RWPE1 (cell line): ENCODE measurements around the gene PGGT1B.

ENCODE experiments used
- CTCF ChIA-PET: fragments of 350-600 bp; sonication (Branson Sonifier 250); formaldehyde crosslinking; extraction: SDS; loops from one replicate; lab custom pipeline; 2021; lab: Yijun Ruan, JAX
- POLR2A ChIA-PET: fragments of 400-600 bp; formaldehyde crosslinking; extraction: SDS; loops from one replicate; lab custom pipeline; 2020; ENCODE audit warnings: antibody characterized with exemption; ENCODE audit not compliant: low non-redundant PET; lab: Yijun Ruan, JAX
- DNase-seq: peaks from one replicate; pipeline ENCODE4 v3.0.0; 2012; ENCODE audit warnings: low spot score
- H3K27ac ChIP-seq: fragments of 450-650 bp; 2 replicates; pipeline ENCODE4 v1.5.1; 2017
- TF ChIP-seq, protein P1 (sequence below): fragments of 450-650 bp; conservative IDR thresholded peaks from 2 replicates; pipeline ENCODE4 v1.5.1; 2017; ENCODE audit warnings: low read depth, mild to moderate bottlenecking

The PGGT1B gene

DNA sequence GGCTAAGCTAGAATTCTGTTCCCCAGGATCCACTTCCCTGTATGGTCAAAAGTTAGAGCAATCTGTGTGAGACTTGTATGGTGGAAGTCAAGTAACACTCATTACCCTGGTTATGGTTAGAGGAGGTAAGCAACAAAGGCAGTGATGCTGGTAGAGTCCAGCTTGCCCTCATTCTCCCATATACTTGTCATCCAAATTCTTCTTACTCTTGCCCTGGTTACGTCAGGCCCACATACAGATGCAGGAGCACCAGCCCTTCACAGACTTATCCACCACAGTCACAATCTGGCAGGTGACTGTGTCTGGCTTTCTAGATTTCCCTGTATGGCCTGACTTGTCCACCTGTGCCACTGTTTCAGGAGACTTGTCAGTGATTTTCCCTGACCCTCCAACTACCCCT lies 35.4 kb downstream of the PGGT1B start:
- TF ChIP-seq, protein P1, sequence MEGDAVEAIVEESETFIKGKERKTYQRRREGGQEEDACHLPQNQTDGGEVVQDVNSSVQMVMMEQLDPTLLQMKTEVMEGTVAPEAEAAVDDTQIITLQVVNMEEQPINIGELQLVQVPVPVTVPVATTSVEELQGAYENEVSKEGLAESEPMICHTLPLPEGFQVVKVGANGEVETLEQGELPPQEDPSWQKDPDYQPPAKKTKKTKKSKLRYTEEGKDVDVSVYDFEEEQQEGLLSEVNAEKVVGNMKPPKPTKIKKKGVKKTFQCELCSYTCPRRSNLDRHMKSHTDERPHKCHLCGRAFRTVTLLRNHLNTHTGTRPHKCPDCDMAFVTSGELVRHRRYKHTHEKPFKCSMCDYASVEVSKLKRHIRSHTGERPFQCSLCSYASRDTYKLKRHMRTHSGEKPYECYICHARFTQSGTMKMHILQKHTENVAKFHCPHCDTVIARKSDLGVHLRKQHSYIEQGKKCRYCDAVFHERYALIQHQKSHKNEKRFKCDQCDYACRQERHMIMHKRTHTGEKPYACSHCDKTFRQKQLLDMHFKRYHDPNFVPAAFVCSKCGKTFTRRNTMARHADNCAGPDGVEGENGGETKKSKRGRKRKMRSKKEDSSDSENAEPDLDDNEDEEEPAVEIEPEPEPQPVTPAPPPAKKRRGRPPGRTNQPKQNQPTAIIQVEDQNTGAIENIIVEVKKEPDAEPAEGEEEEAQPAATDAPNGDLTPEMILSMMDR: no peak
- CTCF ChIA-PET: no interaction called here
- POLR2A ChIA-PET: interaction anchor here (0.6 kb wide), 1 partner anchor 261 kb away, joined by 3 read pairs; no protein-coding TSS in a partner anchor
- DNase-seq: no peak
- no peak overlapping the region for H3K27ac ChIP-seq

DNA sequence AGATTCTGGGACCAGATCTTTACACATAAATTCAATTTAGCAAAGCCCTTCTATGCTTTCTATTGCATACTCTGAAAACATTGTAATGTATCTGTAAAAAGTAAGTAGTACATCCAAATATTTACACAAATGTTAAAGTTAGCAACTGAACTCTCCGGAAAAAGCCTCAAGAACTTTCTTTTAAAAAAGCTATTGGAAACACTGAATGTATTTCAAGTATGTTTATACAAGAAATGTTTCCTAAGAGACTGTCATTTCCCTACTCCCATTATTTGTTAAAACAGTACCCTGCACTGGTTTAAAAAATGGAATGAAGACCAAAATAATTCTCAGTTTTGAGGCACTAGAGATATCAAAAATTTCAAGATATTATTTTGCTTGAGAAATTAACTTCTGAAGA lies 48.1 kb downstream of the PGGT1B start:
- TF ChIP-seq, protein P1: no peak
- ChIA-PET POLR2A (no interaction called here), CTCF (interaction anchor here (0.7 kb wide), 1 partner anchor 1729 kb away, joined by 3 read pairs; no protein-coding TSS in a partner anchor)
- DNase-seq: no peak
- no peak overlapping the region for H3K27ac ChIP-seq

DNA sequence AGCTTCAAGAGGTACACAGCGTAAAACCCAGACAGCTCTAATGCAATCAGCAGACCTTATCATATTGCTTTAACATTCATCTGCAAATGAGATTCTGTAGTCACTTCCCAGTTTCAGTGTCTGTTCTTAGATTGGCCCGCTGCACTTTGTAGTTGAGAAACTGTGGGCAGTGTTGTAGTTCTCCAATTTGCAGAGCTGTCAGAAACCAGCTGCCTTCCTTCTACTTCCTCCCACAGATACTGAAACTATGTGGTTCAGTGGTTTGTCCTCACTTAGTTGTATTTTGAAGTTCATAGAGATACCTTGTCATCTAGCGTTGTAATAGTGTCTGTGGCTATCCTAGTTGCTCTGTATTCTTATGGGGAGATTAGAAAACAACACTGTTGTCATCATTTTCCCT lies 53.4 kb downstream of the PGGT1B start:
- H3K27ac ChIP-seq: no peak overlapping the region
- TF ChIP-seq, protein P1: no peak
- ChIA-PET CTCF (no interaction called here), POLR2A (no interaction called here)
- DNase-seq: no peak

DNA sequence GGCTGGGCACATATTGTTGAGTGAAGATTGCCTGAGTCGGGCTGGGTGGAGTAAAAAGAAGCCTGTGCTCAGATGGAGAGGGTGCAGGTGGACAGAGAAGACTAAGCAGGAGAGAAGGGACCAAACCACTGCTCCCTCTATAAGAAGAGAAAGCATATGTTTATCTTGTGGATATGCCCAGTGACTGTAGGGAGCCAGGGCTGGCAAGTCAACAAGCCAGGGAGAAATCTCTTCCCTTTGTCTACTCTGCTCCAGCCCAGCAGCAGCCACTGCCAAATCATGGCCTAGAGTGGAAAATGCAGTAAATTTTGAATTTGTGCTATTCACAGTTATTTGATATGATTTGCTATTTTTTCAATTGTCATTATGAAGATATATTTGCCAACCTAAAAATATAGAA lies 59.7 kb downstream of the PGGT1B start:
- no peak for DNase-seq
- ChIA-PET CTCF (no interaction called here), POLR2A (no interaction called here)
- no peak overlapping the region for H3K27ac ChIP-seq
- TF ChIP-seq, protein P1: no peak

DNA sequence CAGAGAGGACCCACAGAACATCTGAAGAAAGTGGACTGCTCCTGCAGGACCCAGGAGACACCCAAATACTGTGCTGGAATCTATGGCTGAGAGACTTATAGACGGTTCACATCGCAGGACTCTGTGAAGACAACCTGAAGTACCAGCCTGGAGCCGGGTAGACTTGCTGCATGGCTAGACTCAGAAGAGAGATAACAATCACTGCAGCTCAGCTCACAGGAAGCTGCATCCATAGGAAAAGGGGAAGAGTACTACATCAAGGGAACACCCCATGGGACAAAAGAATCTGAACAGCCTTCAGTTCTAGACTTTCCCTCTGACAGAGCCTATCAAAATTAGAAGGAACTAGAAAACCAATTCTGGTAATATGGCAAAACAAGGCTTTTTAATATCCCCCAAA lies 66.5 kb downstream of the PGGT1B start:
- ChIA-PET CTCF (interaction anchor here (0.6 kb wide), 1 partner anchor 1847 kb away, joined by 3 read pairs; no protein-coding TSS in a partner anchor), POLR2A (no interaction called here)
- no peak for DNase-seq
- TF ChIP-seq, protein P1: no peak
- H3K27ac ChIP-seq: no peak overlapping the region

DNA sequence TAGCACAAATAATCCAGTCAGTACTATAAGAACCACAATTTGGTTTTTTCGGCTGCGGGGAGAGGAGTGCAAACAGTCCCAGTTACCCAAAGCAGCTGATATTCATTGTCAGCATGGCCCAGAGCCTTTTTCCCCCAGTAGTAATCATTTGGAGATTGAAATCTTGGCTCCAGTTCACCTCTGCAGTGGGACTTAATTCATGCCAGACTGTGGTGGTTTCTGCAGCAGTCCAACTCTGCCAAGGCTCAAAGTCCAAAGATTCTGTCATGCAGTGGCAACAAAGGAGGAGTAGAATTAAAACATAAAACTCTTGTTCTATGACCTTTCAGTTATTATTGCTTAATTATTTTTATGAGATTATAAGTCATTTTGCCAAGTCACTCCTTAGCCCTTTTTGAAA lies 68.0 kb downstream of the PGGT1B start:
- TF ChIP-seq, protein P1: no peak
- POLR2A ChIA-PET: no interaction called here
- CTCF ChIA-PET: interaction anchor here (0.6 kb wide), 1 partner anchor 612 kb away, joined by 3 read pairs; no protein-coding TSS in a partner anchor
- DNase-seq: no peak
- H3K27ac ChIP-seq: no peak overlapping the region

DNA sequence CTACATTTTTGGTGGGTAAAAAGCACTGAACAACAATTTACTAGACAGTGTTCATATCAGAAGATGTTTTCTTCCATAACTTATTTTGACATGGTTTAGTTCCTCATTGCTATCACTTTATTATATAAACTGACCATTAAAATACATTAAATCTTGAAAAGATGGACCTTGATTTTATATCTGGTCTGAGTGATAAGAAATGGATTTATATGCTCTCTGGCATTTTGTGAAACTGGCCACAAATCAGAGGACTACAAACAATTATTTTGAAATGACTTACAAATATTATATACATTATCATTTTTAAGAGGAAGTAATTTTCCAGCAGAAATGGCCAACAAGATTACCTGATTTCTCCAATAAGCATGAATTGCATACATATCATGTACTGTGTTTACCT lies 69.4 kb downstream of the PGGT1B start:
- H3K27ac ChIP-seq: no peak overlapping the region

More for the DNA sequence above, 69.4 kb downstream of the PGGT1B start:
- CTCF ChIA-PET: no interaction called here
- no peak for DNase-seq
- POLR2A ChIA-PET: no interaction called here
- TF ChIP-seq, protein P1: no peak
